Ascending aorta (tissue), 2 donors: Measurements from ENCODE around the gene SAMD13. TPM values are rescaled to one million over a fixed set of nuclear protein-coding genes. Genes with fewer than 3 reads are reported as not detected.

Source experiments
- DNase-seq, 2 donors: peaks; one replicate each; pipeline ENCODE4 v3.0.0-alpha.2; 2019; ENCODE audit warnings: low spot score in 2 of 2
- H3K27ac ChIP-seq, 2 donors: fragments of 200-600 bp; sonication (generic); one replicate each; pipeline ENCODE4 v1.5.1; 2016 to 2017; ENCODE audit warnings: mild to moderate bottlenecking in 1 of 2
- H3K27me3 ChIP-seq: fragments of 200-600 bp; sonication (generic); one replicate; pipeline ENCODE4 v1.5.1; 2017
- H3K36me3 ChIP-seq, 2 donors: fragments of 200-600 bp; sonication (generic); one replicate each; pipeline ENCODE4 v1.5.1; 2016
- H3K4me1 ChIP-seq, 2 donors: fragments of 200-600 bp; sonication (generic); one replicate each; pipeline ENCODE4 v1.5.1; 2016 to 2017; ENCODE audit warnings: mild to moderate bottlenecking in 1 of 2
- H3K4me3 ChIP-seq, 2 donors: fragments of 200-600 bp; sonication (generic); one replicate each; pipeline ENCODE4 v1.5.1; 2016 to 2017; ENCODE audit warnings: mild to moderate bottlenecking in 1 of 2
- H3K9me3 ChIP-seq, 2 donors: fragments of 200-600 bp; sonication (generic); one replicate each; pipeline ENCODE4 v1.5.1; 2016
- CTCF ChIP-seq, 3 experiments: fragments of 200-600 bp in 2 of 3; fragments of 450-650 bp in 1 of 3; sonication (generic) in 2 of 3; IDR thresholded peaks; one replicate each; pipeline ENCODE4 v1.5.1; 2016 to 2019; ENCODE audit warnings: antibody characterized with exemption in 3 of 3, mild to moderate bottlenecking in 1 of 3, moderate library complexity in 1 of 3
- intact Hi-C: fragments of 100-400 bp; cut with DNase I; formaldehyde crosslinking; loops from one replicate; pipeline ENCODE4 v1.15.1; 2023
- total RNA-seq: library from RNA; depleted of rRNA; stranded (reverse); fragments of >200 nt; gene quantifications from one replicate; pipeline ENCODE4 v1.1.0, GENCODE V29; 2016

The SAMD13 gene
- total RNA-seq, 1 donor from 2014 or later, result not detected

- TF ChIP-seq CTCF (IDR thresholded peaks at IDR 0.05), result no peak
- no peaks in the 10 kb centered on the region for H3K36me3 ChIP-seq
- DNase-seq, result no peak
- no peak overlapping the region for H3K4me3 ChIP-seq
- H3K27me3 ChIP-seq, result no peaks in the 10 kb centered on the region
- no peaks in the 10 kb centered on the region for H3K9me3 ChIP-seq
- intact Hi-C loops, result no loop called here
- H3K27ac ChIP-seq, result no peak overlapping the region
- H3K4me1 ChIP-seq, result peaks cover 0 to 5% of the 10 kb centered on the region in 2 donors
Observed at GRCh38 chr1:84358695-84359094, 57.2 kb downstream of the SAMD13 start.

- H3K4me3 ChIP-seq, result no peak overlapping the region
- H3K36me3 ChIP-seq, result no peaks in the 10 kb centered on the region
- intact Hi-C loops, result no loop called here
Observed at GRCh38 chr1:84360316-84360715, 58.8 kb downstream of the SAMD13 start.

DNA sequence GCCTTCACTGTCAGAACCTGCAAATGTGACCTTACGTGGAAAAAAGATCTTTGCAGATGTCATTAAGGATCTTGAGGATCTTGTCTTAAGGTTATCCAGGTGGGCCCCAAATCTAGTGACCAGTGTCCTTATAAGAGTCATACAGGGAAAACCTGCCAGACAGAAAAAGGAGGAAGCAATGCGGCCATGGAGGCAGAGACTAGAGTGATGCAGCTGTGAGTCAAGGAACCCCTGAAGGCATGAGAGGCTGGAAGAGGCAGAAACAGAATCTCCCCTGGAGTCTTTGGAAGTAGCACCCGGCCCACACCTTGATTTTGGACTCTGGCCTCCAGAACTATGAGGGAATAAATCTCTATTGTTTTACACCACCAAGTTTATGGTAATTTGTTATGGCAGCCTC, 60.3 kb downstream of the SAMD13 start:
- Histone ChIP-seq H3K27me3 (no peaks in the 10 kb centered on the region), H3K36me3 (no peaks in the 10 kb centered on the region), H3K27ac (no peak overlapping the region), H3K9me3 (no peaks in the 10 kb centered on the region), H3K4me1 (peaks cover 0 to 10% of the 10 kb centered on the region in 2 donors), H3K4me3 (no peak overlapping the region)
- intact Hi-C loops, result no loop called here
- no peak for TF ChIP-seq CTCF (IDR thresholded peaks at IDR 0.05)
- DNase-seq, result no peak

More at GRCh38 chr1:84360316-84360715, 58.8 kb downstream of the SAMD13 start:
- Histone ChIP-seq H3K27me3 (no peaks in the 10 kb centered on the region), H3K9me3 (no peaks in the 10 kb centered on the region), H3K27ac (no peak overlapping the region), H3K4me1 (peaks cover 0 to 5% of the 10 kb centered on the region in 2 donors)
- no peak for TF ChIP-seq CTCF (IDR thresholded peaks at IDR 0.05)
- DNase-seq, result no peak

DNA sequence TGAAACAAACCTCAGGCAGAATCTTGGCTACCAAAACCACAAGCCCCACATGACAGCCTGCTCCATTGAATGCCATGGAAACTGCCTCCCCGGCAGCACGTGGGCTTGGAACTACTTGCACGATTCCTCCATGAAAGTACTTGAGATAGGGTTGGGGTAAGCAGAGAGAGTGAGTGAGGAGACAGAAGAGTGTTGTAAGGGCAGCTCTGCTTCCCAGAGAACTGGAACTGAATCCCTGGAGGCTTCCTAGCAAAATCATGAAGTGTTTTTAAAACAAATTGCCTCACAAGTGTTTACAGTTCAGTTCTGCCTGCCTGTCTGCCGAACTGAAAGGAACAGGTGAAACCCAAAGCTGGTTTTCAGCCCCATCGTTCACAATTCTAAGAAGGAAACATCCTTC, 61.5 kb downstream of the SAMD13 start:
- no peaks in the 10 kb centered on the region for H3K9me3 ChIP-seq
- intact Hi-C loops, result no loop called here
- H3K4me3 ChIP-seq, result peak overlapping the region in 1 of 2 donors; percentile 19
- H3K4me1 ChIP-seq, result peaks cover 0 to 10% of the 10 kb centered on the region in 2 donors
- no peak overlapping the region for H3K27ac ChIP-seq
- DNase-seq, result no peak
- no peaks in the 10 kb centered on the region for H3K36me3 ChIP-seq
- no peak for TF ChIP-seq CTCF (IDR thresholded peaks at IDR 0.05)
- H3K27me3 ChIP-seq, result no peaks in the 10 kb centered on the region

- Histone ChIP-seq H3K4me3 (no peak overlapping the region), H3K27ac (no peak overlapping the region)
- intact Hi-C loops, result no loop called here
Observed at GRCh38 chr1:84363622-84364021, 62.1 kb downstream of the SAMD13 start.

More at GRCh38 chr1:84363622-84364021, 62.1 kb downstream of the SAMD13 start:
- H3K9me3 ChIP-seq, result no peaks in the 10 kb centered on the region
- H3K4me1 ChIP-seq, result peaks cover 0 to 10% of the 10 kb centered on the region in 2 donors
- DNase-seq, result no peak
- TF ChIP-seq CTCF (IDR thresholded peaks at IDR 0.05), result no peak
- H3K36me3 ChIP-seq, result no peaks in the 10 kb centered on the region
- no peaks in the 10 kb centered on the region for H3K27me3 ChIP-seq
